ENCODE data around the gene PLIN5.

PLIN5 gene

GRCh38 chr19:4571305-4571917, 36.4 kb upstream of the PLIN5 start:
- peaks cover 4% of the 10 kb centered on the region for H3K27me3 ChIP-seq (ENCODE audit: insufficient read depth, low read length, poor library complexity)
- no peak overlapping the region for H3K4me2 ChIP-seq (ENCODE audit: insufficient read depth, low read length)
- no peaks in the 10 kb centered on the region for H3K36me3 ChIP-seq (ENCODE audit: insufficient read depth, low read length)
- H3K27ac ChIP-seq (ENCODE audit: low read length), result no peak overlapping the region
- H3K9ac ChIP-seq (ENCODE audit: low read depth, low read length), result no peak overlapping the region
- no peaks in the 10 kb centered on the region for H3K9me3 ChIP-seq (ENCODE audit: insufficient read depth, low read length, severe bottlenecking)
- ATAC-seq (ENCODE audit: insufficient read depth, low read depth) (no peak), DNase-seq (no peak)
- H3K79me2 ChIP-seq (ENCODE audit: insufficient read depth, low read length), result no peaks in the 10 kb centered on the region
- H3K4me1 ChIP-seq (ENCODE audit: insufficient read depth, low read length), result no peaks in the 10 kb centered on the region
- 0 out of 2 replicates have a peak, but pooled peaks cover 4% of the 10 kb centered on the region for H4K20me1 ChIP-seq (ENCODE audit: insufficient read depth, low read length)
- no peak overlapping the region for H3K4me3 ChIP-seq (ENCODE audit: low read depth in 1 of 2, low read length in 2 of 2)
- no peak overlapping the region for H2AFZ ChIP-seq (ENCODE audit: low read depth, low read length)
- TF ChIP-seq EZH2 (IDR thresholded peaks at IDR 0.05; ENCODE audit: borderline replicate concordance, low read depth, low read length, severe bottlenecking) (no peak), CTCF (IDR thresholded peaks at IDR 0.05; ENCODE audit: borderline replicate concordance, extremely low read depth, low read length, poor library complexity, severe bottlenecking) (no peak)

- H3K4me2 ChIP-seq (ENCODE audit: insufficient read depth, low read length), result no peak overlapping the region
- DNase-seq, result no peak
These were observed 35.9 kb upstream of the PLIN5 start for GRCh38 chr19:4570916-4571304.

GRCh38 chr19:4570402-4570801, 35.4 kb upstream of the PLIN5 start:
- no peaks in the 10 kb centered on the region for H3K4me1 ChIP-seq (ENCODE audit: insufficient read depth, low read length)
- no peak overlapping the region for H3K27ac ChIP-seq (ENCODE audit: low read length)
- TF ChIP-seq EZH2 (IDR thresholded peaks at IDR 0.05; ENCODE audit: borderline replicate concordance, low read depth, low read length, severe bottlenecking) (no peak), CTCF (IDR thresholded peaks at IDR 0.05; ENCODE audit: borderline replicate concordance, extremely low read depth, low read length, poor library complexity, severe bottlenecking) (no peak)
- no peak overlapping the region for H3K9ac ChIP-seq (ENCODE audit: low read depth, low read length)
- no peak overlapping the region for H3K4me3 ChIP-seq (ENCODE audit: low read depth in 1 of 2, low read length in 2 of 2)
- DNase-seq (no peak), ATAC-seq (ENCODE audit: insufficient read depth, low read depth) (no peak)
- H4K20me1 ChIP-seq (ENCODE audit: insufficient read depth, low read length), result 0 out of 2 replicates have a peak, but pooled peaks cover 4% of the 10 kb centered on the region
- H2AFZ ChIP-seq (ENCODE audit: low read depth, low read length), result no peak overlapping the region
- no peaks in the 10 kb centered on the region for H3K79me2 ChIP-seq (ENCODE audit: insufficient read depth, low read length)
- H3K4me2 ChIP-seq (ENCODE audit: insufficient read depth, low read length), result no peak overlapping the region
- H3K36me3 ChIP-seq (ENCODE audit: insufficient read depth, low read length), result no peaks in the 10 kb centered on the region
- no peaks in the 10 kb centered on the region for H3K9me3 ChIP-seq (ENCODE audit: insufficient read depth, low read length, severe bottlenecking)
- H3K27me3 ChIP-seq (ENCODE audit: insufficient read depth, low read length, poor library complexity), result peaks cover 2% of the 10 kb centered on the region

More at GRCh38 chr19:4570916-4571304, 35.9 kb upstream of the PLIN5 start:
- H3K27me3 ChIP-seq (ENCODE audit: insufficient read depth, low read length, poor library complexity), result peaks cover 4% of the 10 kb centered on the region
- no peak overlapping the region for H3K27ac ChIP-seq (ENCODE audit: low read length)
- H3K9ac ChIP-seq (ENCODE audit: low read depth, low read length), result no peak overlapping the region
- H3K4me3 ChIP-seq (ENCODE audit: low read depth in 1 of 2, low read length in 2 of 2), result no peak overlapping the region
- TF ChIP-seq CTCF (IDR thresholded peaks at IDR 0.05; ENCODE audit: borderline replicate concordance, extremely low read depth, low read length, poor library complexity, severe bottlenecking) (no peak), EZH2 (IDR thresholded peaks at IDR 0.05; ENCODE audit: borderline replicate concordance, low read depth, low read length, severe bottlenecking) (no peak)
- no peaks in the 10 kb centered on the region for H3K9me3 ChIP-seq (ENCODE audit: insufficient read depth, low read length, severe bottlenecking)
- H3K79me2 ChIP-seq (ENCODE audit: insufficient read depth, low read length), result no peaks in the 10 kb centered on the region
- H3K4me1 ChIP-seq (ENCODE audit: insufficient read depth, low read length), result no peaks in the 10 kb centered on the region
- H3K36me3 ChIP-seq (ENCODE audit: insufficient read depth, low read length), result no peaks in the 10 kb centered on the region
- H2AFZ ChIP-seq (ENCODE audit: low read depth, low read length), result no peak overlapping the region
- H4K20me1 ChIP-seq (ENCODE audit: insufficient read depth, low read length), result 0 out of 2 replicates have a peak, but pooled peaks cover 4% of the 10 kb centered on the region
- no peak for ATAC-seq (ENCODE audit: insufficient read depth, low read depth)
